HG02884 (cell line): Measurements from ENCODE around the gene CD34.

Experiments used
- ATAC-seq: cut with Tn5 transposase; IDR thresholded peaks from one replicate; pipeline ENCODE4 v1.9.1; 2021; ENCODE audit warnings: mild to moderate bottlenecking, moderate library complexity; ENCODE audit not compliant: unreplicated experiment

The CD34 gene

DNA sequence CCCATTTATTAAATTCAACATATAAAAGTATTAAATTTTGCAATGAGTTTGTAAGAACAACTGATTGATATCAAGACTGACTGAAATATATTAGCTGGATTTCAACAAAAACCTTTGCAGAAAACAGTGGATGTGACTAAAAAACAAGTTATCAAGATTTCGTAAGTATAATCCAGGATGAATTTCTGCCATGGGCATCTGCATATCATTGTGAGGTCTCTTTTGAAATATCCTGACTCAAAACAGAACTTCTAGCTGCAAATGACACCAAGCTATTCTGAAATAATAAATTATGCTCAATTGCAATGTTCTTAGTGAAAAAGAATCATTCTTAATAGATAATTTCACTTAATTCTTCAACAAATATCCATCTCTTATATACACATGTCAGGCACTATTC lies 52.6 kb downstream of the CD34 start:
- no peak for ATAC-seq

DNA sequence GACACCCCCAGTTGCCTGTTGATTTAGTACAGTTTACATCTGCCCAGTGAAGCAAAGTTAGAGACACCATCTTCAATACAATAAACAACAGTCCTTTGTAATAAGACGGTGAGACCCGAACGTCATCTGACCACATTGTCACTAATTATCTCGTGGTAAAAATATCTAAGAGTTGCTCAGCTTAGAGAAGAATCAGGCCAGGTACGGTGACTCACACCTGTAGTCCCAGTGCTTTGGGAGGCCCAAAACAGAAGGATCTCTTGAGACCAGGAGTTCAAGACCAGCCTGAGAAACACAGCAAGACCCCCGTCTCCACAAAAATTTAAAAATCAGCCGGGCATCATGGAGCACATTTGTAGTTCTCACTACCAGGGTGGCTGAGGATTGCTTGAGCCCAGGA lies 53.5 kb downstream of the CD34 start:
- no peak for ATAC-seq

DNA sequence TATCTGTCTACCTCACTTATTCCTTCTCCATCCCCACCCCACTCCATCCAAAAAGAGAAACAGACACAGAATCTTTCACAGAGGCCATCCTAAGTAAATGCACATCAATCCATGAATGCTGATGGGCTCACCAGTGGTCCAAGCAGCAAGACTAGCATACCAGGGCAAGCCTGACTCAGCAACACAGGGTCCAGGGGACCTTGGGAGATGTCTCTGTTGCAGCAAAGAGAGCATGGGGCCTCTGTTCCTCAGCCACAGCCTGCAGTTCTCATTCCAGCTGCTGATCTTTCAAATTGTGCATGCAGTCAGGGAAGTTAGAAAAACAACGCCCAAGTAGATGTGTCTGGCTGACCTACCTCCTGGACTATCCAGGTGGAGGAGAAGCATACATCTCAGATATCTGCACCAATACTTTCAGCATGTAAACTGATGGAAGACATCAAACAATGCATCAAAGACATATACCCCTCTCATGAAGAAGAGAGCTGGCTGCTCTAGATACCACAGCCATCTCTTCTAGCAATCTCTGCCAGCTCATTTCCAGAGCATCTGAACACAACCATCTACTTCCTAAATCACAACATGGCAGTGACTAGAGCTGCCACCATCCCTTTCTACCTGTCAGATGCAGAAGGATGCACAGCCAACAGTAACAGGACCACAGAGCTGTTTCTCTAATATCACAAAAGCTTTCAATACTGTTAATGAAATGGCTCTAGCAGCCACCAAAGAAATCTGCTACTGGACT lies 54.5 kb downstream of the CD34 start:
- no peak for ATAC-seq

DNA sequence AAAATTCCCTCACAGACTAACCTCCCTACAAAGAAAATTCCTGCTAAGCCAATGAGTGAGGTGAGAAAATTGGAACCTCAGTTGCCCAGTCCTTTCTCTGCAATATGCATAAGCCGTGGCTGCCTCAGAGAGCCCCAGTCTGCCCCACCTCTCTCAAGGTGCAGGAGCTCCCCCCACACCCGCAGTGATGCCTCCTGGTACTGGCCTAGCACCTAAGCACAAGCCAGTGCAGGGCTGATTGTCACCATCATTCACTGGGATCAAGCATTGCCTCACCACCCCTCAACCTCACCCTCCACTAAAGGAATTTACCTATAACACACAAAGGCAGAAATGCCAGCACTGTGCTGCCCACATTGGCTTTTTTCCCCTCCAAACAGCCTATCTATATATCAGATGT lies 56.9 kb downstream of the CD34 start:
- no peak for ATAC-seq

DNA sequence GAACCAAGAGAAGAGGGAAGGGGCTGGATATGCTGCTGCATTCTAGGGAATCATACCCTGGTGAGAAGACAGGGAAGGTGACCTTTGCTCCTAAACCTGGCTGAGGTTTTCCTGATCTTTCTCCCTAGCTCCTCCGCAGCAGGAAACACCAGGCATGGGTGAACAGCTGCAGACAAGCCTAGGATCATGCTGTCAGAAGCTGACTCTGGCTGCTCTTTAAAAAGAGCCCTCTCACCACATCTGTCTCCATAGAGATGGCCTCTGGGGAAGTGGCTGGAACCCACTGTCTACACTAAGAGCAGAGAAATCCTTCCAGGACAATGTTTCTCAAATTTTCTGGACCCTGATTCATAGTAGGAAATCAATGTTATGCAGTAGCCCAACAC lies 57.6 kb downstream of the CD34 start:
- ATAC-seq, result no peak

DNA sequence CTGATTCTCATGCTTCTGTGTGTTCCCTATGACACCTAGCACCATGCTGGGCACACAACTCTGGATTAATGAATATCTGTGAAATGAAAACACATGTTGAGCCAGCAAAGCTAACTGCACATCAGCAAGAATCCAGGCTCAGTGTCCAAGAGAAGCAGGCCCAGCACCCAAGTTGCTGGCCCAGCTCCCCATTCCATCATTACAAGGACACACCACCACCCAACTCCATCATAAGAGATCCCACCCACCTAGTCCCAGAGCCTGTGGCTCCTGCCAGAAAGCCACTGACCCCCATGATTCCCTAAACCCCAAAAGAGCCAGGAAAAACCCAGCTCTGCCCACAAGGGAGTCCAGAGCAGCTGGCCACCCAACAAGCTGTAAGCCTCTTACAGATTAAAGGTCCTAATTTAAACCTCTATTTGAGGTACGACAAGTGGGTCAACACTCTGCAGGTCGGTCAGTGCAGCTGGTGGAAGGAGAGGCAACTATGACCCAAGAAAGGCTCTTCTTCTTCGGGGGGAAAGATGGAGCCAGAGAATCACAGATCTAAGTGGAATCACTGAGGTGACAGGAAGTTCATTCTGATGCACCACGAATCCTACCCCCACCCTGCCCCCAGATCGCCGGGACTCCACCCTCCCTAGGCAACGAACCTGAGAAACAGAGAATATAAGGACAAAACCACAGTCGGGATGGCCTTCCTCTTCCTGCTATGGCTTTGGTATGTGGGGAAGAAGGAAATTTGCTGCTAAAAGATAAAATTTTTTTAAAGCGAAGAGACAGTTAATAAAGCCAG lies 58.2 kb downstream of the CD34 start:
- no peak for ATAC-seq

DNA sequence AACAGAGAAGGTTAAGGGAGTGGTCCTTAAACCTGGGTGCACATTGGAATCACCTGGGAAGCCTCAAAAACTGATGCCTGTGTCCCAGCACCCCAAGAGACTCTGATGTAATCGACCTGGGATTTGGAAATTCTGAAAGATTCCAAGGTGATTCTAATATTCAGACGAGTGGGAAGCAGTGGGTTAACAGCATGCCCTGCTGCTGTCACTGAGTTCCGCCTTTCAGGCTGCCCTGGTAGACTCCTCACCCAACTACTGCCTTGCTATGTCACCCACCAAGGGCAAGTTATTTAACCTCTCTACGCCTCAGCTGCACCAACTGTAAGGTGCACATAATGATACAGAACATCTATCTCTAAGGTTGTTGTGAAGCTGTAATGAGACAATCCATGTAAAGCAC lies 59.2 kb downstream of the CD34 start:
- ATAC-seq, result no peak

DNA sequence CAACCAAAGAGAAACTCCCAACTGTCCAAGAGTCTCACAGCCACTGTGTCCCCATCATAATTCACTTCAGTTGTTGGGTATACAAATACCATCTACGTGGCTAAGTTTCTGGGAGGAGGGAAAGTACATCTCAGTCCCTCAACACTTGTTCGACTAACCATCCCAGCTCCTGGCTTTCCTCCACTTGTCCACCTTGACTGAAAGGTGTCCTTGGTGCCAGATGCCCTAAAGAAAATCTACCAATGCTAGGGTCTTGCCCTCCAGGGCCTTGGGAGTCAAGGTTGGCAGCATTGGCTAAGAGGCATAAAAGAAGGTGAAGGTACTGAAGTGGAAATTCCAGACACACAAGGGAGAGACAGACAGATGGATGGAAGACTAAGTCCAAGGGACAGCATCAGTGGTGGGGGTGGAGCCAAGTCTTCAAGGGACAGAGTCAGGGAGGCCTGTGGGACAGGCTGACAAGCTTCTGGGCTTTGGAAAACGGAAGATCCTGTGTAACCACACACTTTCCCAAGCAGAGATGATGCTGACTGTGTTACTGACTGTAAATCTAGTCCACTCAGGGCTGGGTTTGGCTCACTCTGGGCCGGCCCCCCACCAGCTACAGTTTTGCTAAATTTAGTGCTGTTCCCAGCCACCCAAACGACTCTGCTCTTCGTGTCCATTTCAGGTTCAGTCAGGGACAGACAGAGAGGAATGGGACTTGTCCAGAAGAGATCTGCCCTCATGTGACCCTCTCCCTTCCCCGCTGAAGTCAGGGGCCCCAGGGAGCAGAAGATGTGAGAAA lies 60.1 kb downstream of the CD34 start:
- ATAC-seq, result no peak

DNA sequence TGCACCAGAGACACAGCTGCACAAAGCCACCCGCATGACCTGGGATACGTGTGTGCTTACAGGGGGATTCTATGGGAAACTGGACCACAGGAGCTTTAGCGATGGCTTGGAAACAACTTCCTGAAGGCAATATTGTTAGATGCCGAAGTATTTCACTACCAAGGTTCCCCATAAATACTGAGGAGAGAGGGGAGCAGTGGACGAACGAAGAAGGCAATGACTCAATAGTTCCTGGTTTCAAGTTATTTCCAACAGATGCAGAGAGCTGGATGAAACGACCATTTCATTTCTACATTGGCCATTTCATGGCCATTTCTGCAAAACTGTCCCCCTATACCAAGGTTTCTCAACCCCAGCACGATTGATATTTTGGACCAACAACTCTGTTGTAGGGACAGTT lies 61.3 kb downstream of the CD34 start:
- no peak for ATAC-seq

DNA sequence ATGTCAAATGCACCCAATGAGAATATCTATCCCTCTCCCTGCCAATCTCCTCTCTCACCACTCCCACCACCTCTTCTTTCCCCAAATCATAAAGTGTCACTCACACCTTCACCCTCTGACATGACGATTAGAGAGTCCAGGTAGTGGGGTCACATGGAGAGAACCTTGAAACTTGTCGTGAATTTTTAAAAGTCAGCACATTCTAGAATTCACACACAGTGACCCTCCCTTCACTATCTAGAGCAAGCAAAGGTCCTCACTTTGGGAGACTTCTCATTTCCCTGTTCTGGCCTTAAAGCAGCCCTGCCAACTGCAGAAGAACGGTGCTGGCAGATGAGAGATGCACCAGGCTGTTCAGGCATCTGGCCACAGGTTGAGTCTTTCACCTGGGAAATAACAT lies 61.9 kb downstream of the CD34 start:
- no peak for ATAC-seq

DNA sequence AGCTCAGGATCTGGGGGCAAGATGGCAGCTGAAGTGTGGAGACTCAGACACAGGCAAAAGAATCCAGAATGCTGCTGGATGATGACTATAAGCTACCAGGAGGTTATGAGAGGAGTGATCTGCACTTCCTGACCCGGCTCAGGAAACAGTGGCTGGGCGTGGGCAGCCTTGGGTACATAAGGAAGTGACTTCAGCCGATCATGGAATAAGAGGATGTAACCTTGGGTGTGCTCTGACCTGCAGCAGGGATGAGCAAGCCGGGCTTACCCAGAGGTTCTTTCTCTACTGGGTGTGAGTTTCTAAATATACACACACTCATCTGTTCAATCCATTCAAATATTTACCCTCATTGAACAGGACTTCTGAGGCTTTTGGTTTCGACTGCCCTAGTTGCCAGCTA lies 62.7 kb downstream of the CD34 start:
- ATAC-seq, result no peak

DNA sequence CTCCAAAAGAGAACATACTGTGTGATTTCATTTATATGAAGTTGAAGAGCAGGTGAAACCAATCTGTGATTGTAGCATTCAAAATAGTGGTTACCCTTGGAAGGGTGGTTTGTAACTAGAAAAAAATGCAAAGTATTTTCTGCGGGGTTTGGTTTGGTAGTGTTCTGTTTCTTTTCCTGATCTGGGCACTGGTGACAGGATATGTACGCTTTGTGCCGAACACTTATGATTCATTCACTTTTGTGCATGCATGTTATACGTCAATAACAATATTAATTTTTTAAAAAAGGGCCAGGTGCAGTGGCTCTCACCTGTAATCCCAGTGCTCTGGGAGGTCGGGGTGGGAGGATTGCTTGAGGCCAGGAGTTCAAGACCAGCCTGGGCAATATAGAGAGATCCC lies 63.8 kb downstream of the CD34 start:
- no peak for ATAC-seq

DNA sequence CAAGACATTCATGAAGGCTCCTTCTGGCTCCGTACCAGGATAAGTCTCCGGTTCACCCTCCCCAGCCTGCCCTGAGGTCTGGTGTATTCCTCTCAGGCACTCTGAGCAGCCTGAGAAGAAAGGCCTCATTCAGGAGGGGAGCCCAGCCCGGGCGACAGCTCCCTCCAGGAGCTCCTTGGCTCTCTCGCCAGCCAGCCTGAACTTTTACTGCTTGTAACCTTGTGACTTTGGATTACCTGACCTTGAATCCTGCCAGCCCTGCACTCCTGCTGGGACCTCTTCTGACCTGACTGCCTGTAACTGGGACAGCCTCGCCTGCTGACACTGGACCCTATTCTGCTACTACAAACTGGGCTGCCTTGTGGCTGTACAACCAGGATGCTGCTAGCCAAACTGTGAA lies 65.8 kb downstream of the CD34 start:
- no peak for ATAC-seq

DNA sequence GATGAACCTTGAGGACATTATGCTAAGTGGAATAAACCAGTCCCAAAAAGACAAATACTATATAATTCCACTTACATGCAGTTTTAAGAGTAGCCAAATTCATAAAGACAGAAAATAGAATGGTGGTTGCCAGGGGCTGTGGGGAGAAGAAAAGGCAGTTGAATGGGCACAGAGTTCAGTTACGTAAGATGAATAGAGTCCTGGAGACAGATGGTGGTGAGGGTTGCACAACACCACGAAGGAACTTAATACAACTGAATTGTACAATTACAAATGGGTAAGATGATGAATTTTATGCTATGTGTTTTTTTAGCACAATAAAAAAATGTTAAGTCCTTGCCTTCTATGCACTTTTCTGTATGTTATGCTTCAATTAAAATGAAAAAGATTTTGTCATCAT lies 66.6 kb downstream of the CD34 start:
- ATAC-seq, result no peak

DNA sequence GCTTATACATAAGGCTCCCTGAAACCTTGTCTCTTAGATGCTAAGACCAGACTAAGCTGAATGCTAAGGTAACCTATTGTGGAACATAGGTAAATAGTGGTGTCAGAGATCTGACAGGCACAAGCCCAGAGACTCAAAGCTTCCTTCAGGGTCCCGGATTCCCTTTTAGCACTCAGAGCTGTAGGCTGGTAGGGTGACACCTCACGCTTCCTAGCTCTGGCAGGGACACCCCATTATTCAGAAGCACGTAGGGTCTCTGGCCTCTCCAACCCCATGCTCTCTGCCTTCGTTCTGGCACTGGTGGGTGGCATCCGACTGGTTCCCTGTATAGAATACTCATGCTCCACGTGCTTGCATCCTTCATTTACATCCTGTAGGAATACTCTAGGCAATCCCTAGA lies 68.4 kb downstream of the CD34 start:
- no peak for ATAC-seq

DNA sequence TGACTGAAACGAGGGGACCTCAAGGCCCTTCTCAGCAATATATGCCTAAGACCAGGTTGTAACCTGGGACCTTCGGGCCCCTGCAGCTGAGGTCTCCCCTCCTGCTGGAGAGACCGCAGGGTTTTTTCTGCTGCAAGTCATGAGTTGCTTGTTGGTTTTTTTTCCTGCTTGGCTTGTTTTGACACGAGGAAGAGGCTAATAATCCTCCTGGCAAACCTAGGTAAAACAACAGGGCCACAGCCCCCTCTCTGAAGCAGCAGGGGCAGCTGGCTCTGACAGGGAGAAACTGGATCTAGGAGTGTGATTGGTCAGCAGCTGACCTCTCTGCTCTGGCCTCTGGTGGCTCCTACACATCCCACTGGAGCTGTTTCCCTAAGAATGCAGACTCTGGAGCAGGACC lies 69.0 kb downstream of the CD34 start:
- no peak for ATAC-seq

DNA sequence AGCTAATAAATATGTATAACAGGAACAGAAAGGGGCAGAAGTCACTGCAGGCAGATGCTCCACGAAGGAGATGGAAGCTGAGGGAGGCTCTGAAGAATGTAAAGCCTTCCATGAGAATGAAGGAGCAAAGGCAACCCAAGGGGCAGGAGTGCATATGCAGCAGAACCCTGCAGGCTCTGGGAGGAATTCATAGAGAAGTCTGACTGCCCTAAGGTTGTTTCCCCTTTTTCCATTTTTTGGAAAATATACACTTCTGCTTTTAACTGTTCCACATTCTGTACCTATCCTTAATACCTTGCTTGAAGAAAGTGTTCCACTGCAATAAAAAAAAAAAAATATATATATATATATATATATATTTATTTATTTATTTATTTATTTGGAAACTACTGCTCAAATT lies 69.6 kb downstream of the CD34 start:
- ATAC-seq, result no peak

DNA sequence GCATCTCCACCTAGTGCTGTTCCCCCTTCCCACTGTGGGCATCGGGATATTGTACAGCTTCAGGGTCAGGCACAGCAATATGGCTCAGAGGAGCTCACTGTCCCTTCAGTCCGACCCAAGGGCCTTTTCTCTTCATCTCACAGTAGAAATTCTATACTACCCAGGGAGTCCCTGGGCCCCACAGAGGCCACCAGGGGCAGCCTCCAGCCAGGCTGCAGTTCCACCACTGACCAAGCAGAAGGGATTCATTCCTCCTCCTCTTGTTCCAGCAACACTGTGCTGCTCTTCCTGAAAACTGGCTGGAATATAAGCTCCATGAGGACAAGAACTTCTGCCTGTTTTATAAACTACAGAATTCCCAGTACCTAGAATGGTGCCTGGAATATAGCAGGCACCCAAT lies 70.5 kb downstream of the CD34 start:
- ATAC-seq, result no peak

DNA sequence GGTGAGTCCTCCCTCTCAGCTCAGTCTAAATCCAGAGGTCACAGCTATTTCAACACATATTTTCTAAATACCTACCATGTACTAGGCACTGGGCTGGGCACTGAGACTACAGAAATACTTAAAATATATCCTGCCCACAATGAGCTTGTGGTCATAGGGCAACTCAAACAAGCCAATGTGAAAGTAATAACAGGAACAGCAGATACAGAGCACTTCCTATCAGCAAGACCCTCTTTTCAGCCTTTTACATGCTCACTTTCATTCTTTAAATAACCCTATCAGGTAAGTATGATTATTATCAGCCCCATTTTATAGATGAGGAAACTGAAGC lies 71.9 kb downstream of the CD34 start:
- ATAC-seq, result no peak

DNA sequence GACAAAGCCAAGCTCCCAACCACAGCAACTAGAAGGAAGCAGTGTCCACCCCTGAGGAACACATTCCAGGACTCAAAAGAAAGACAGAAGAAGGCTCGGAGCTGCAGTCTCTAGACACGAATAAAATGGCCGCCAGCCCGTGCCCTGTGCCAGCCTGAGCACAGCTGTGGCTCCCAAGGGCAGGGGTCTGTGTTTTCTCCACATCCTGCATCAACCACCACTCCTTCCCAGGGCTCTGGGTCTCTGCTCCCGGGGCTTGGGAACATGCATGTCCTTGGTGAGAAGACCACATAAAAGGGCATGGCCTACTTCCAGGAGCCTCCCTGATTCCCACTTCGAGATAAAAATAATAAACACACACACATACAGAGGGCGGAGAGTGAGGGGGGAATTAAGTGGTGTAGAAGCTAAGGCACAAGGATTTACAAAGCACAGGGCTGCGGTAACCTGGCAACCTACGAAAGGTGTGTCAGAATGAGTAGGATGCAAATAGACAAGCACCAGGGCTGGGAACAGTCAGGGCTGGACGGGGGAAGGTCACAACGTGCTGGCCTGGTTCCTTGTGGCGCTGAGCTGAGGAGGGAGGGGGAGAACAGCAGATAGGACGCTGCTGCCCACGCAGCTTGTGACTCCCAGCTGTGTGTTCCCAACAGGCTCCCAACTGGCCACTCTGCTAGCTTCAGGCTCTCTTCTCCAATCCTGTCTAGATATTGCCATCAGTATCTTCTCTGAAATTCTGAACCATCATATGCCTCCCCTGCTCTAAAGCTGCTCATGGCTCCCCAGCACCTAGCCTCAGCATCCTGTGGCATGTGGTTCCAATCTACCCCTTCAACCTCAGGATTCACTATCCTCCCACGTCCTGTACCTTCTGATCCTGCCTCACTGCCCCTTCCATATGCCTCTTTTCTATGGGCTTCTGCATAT lies 72.5 kb downstream of the CD34 start:
- no peak for ATAC-seq

DNA sequence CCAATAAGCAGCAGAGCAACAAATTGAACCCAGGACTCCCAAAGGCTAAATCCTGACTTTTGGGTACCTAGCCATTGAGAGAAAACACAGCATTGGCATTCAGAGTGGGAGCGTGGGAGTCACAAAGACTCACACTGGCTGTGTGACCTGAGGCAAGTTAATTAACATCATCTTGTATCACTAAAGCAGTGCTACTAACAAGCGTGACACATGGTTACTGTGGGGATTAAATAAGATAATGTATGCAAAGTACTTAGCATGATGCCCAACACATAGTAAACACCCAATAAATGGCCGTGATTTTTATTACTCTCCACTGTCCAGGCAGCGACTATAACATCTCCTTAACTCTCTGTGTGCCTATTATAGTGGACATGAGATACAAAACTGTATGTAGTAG lies 73.3 kb downstream of the CD34 start:
- no peak for ATAC-seq
